PFSK-1 (cell line): ENCODE measurements around the gene CLEC1B.

Experiments used
- FOXP2 ChIP-seq: optimal IDR thresholded peaks from 2 replicates; pipeline ENCODE3; 2011; ENCODE audit warnings: borderline replicate concordance, control low read depth, inconsistent platforms; ENCODE audit not compliant: insufficient read depth; ENCODE audit errors: extremely low read length, extremely low read depth
- POLR2AphosphoS5 ChIP-seq: IDR thresholded peaks from 2 replicates; pipeline ENCODE4 v1.6.1; 2012; ENCODE audit warnings: low read depth, mild to moderate bottlenecking, control low read depth, low read length, moderate library complexity
- SIN3A ChIP-seq: IDR thresholded peaks from 2 replicates; pipeline ENCODE4 v1.6.1; 2012; ENCODE audit warnings: mild to moderate bottlenecking, low read length, moderate library complexity, borderline replicate concordance; ENCODE audit not compliant: insufficient read depth
- TAF1 ChIP-seq: IDR thresholded peaks from 2 replicates; pipeline ENCODE4 v1.6.1; 2012; ENCODE audit warnings: low read length, control low read depth, borderline replicate concordance; ENCODE audit not compliant: insufficient read depth
- TF ChIP-seq, protein P1 (sequence below), 2 experiments: IDR thresholded peaks; 2 replicates each; pipeline versions ENCODE4 v1.6.1 to v1.8.0; 2011 to 2012; ENCODE audit warnings: low read depth in 2 of 2, low read length in 2 of 2, control low read depth in 1 of 2, inconsistent platforms in 1 of 2, mild to moderate bottlenecking in 1 of 2, moderate library complexity in 1 of 2; ENCODE audit not compliant: insufficient read depth in 1 of 2

- TF ChIP-seq, protein P1, sequence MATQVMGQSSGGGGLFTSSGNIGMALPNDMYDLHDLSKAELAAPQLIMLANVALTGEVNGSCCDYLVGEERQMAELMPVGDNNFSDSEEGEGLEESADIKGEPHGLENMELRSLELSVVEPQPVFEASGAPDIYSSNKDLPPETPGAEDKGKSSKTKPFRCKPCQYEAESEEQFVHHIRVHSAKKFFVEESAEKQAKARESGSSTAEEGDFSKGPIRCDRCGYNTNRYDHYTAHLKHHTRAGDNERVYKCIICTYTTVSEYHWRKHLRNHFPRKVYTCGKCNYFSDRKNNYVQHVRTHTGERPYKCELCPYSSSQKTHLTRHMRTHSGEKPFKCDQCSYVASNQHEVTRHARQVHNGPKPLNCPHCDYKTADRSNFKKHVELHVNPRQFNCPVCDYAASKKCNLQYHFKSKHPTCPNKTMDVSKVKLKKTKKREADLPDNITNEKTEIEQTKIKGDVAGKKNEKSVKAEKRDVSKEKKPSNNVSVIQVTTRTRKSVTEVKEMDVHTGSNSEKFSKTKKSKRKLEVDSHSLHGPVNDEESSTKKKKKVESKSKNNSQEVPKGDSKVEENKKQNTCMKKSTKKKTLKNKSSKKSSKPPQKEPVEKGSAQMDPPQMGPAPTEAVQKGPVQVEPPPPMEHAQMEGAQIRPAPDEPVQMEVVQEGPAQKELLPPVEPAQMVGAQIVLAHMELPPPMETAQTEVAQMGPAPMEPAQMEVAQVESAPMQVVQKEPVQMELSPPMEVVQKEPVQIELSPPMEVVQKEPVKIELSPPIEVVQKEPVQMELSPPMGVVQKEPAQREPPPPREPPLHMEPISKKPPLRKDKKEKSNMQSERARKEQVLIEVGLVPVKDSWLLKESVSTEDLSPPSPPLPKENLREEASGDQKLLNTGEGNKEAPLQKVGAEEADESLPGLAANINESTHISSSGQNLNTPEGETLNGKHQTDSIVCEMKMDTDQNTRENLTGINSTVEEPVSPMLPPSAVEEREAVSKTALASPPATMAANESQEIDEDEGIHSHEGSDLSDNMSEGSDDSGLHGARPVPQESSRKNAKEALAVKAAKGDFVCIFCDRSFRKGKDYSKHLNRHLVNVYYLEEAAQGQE (IDR thresholded peaks at IDR 0.05; ENCODE audit: insufficient read depth in 1 of 2, low read depth in 2 of 2, low read length in 2 of 2), result no peak
- TF ChIP-seq POLR2AphosphoS5 (no peak), SIN3A (no peak), TAF1 (no peak), FOXP2 (no peak)
These were observed 32.4 kb upstream of the CLEC1B start for GRCh38 chr12:10031321-10031720.
